Spinal cord (tissue), 10 donors: ENCODE data around the gene KIF3B. TPM values are rescaled to one million over a fixed set of nuclear protein-coding genes. Genes with fewer than 3 reads are reported as not detected.

Source experiments
- DNase-seq, 6 donors: peaks; one replicate each; pipeline versions ENCODE4 v3.0.0 to v3.0.0-alpha.2; 2013 to 2015; ENCODE audit warnings: low spot score in 6 of 6, low read depth in 4 of 6
- H3K27ac ChIP-seq: one replicate; pipeline ENCODE4 v1.5.1; 2013; ENCODE audit warnings: low read depth, low read length, control low read depth
- H3K27me3 ChIP-seq: one replicate; pipeline ENCODE4 v1.6.1; 2013; ENCODE audit warnings: low read length; ENCODE audit not compliant: control insufficient read depth, insufficient read depth
- H3K36me3 ChIP-seq: one replicate; pipeline ENCODE4 v1.6.1; 2013; ENCODE audit warnings: low read length; ENCODE audit not compliant: control insufficient read depth, insufficient read depth
- H3K4me1 ChIP-seq: one replicate; pipeline ENCODE4 v1.6.1; 2013; ENCODE audit warnings: low read length; ENCODE audit not compliant: control insufficient read depth, insufficient read depth
- H3K4me3 ChIP-seq: one replicate; pipeline ENCODE4 v1.5.1; 2013; ENCODE audit warnings: low read depth, low read length, control low read depth
- H3K9me3 ChIP-seq: one replicate; pipeline ENCODE4 v1.6.1; 2013; ENCODE audit warnings: low read length; ENCODE audit not compliant: control insufficient read depth, insufficient read depth
- WGBS: methylation state at CpG from one replicate; pipeline ENCODE4 v1.1.5; 2013; ENCODE audit warnings: missing lambda C conversion rate; ENCODE audit not compliant: insufficient coverage; 5-methylcytosine and 5-hydroxymethylcytosine counted together
- polyA plus RNA-seq, 2 donors: library from polyadenylated mRNA; unstranded; fragments of 120-200 nt; gene quantifications; one replicate each; pipeline ENCODE4 v1.2.1, GENCODE V29; 2013; ENCODE audit not compliant: insufficient read length in 2 of 2
- total RNA-seq, 2 donors: library from RNA; depleted of rRNA in 1 of 2; stranded (reverse); fragments of 120-200 nt in 1 of 2; fragments of >200 nt in 1 of 2; gene quantifications; one replicate each; pipeline versions ENCODE4 v1.2.3 to v1.2.4, GENCODE V29; 2013 to 2014
- donor health status: healthy.

Gene KIF3B
- total and polyA plus RNA-seq, 4 donors: 54.4 to 75.8 (median 66.9) TPM

- 92% methylated on average over 13 of the region's 13 CpGs for WGBS
- Histone ChIP-seq H3K4me1 (no peaks in the 10 kb centered on the region), H3K36me3 (peaks cover 57% of the 10 kb centered on the region), H3K27ac (no peak overlapping the region), H3K27me3 (no peaks in the 10 kb centered on the region), H3K9me3 (no peaks in the 10 kb centered on the region), H3K4me3 (no peak overlapping the region)
- no peak for DNase-seq
These were observed 43.2 kb upstream of the KIF3B start for GRCh38 chr20:32234135-32234808.

DNA sequence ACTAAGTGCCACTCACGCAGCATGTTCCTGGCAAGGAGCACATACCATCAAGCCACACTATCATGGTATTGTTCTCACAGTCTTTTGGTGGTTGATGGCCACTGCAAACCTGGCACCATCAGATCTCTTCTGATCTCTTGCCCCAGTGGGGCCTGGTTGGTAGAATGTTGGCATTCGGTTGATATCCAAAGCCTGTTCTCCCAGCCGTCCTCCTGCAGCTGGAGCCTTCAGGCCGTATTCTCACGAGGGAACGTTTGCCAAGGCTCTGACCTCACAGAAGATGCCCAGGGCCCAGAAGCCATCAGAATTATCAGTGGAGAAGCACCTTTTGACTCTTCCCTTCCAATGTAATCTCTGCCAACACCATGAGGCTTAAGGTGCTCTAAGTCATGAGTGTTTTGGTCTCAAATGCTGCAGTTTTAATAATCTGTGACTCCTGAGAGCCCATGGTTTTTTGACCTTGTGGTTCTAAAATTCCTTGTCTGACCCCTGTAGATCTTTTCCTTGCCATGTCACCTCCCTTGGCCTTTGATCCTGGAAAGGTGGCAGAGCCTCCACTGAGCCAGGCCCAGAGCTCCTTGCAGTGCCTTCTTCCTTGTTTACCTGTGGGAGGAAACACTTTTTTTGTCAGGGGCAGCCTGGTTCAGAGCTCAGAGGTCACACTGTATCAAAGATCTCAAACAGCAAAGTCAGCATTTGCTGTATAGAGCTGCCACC is 42.0 kb upstream of the KIF3B start:
- no peak for DNase-seq
- H3K36me3 ChIP-seq: peaks cover 49% of the 10 kb centered on the region
- H3K4me1 ChIP-seq: no peaks in the 10 kb centered on the region
- no peak overlapping the region for H3K27ac ChIP-seq
- H3K4me3 ChIP-seq: no peak overlapping the region
- no peaks in the 10 kb centered on the region for H3K9me3 ChIP-seq
- WGBS: 91% methylated on average over 6 of the region's 6 CpGs
- H3K27me3 ChIP-seq: no peaks in the 10 kb centered on the region

DNA sequence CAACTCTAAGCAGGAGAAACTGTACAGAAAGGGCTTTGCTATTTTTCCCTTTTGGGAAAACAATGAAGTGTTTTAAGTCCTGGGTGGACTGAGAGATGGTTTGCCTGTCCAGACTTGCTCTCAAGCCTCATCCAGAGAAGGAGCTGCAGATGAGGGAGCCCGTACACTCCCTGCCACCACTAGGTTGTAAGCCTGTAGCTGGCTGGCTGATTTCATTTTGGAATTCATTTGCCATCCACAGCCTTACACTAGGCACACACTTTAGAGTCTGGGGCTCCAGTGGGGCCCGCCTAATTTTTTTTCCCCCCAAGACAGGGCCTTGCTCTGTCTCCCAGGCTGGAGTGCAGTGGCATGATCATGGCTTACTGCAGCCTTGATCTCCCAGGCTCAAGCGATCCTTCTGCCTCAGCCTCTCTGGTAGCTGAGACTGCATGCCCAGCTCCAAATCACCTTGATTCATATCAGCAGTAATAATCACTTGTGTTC is 41.4 kb upstream of the KIF3B start:
- Histone ChIP-seq H3K9me3 (no peaks in the 10 kb centered on the region), H3K4me3 (no peak overlapping the region), H3K27me3 (no peaks in the 10 kb centered on the region), H3K4me1 (no peaks in the 10 kb centered on the region), H3K27ac (no peak overlapping the region), H3K36me3 (peaks cover 43% of the 10 kb centered on the region)
- DNase-seq: no peak
- whole genome bisulfite sequencing: 93% methylated on average over 3 of the region's 3 CpGs

DNA sequence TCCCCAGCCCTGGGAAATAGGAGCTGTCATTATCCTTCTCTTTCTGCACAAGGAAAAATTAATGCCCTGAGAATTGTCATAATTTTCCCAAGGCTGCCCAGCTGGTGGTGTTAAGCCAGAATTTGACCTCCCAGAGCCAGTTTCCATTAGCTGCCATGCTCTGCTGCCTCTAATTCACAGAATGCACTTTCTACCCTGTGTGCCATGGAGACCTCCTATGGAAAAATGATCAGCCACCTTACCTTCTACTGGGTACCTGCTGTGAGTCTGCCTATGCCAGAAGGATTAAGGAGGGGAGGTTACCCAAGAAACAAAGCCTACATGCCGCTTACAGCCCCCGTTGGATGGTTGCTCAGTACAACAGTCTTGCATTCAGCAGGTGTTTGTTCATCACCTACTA is 40.6 kb upstream of the KIF3B start:
- no peaks in the 10 kb centered on the region for H3K9me3 ChIP-seq
- no peaks in the 10 kb centered on the region for H3K4me1 ChIP-seq
- H3K27me3 ChIP-seq: no peaks in the 10 kb centered on the region
- H3K36me3 ChIP-seq: peaks cover 39% of the 10 kb centered on the region
- DNase-seq: peak in 1 of 6 donors; percentile 35
- whole genome bisulfite sequencing: 67% methylated on average over 1 of the region's 2 CpGs
- H3K4me3 ChIP-seq: no peak overlapping the region
- no peak overlapping the region for H3K27ac ChIP-seq

DNA sequence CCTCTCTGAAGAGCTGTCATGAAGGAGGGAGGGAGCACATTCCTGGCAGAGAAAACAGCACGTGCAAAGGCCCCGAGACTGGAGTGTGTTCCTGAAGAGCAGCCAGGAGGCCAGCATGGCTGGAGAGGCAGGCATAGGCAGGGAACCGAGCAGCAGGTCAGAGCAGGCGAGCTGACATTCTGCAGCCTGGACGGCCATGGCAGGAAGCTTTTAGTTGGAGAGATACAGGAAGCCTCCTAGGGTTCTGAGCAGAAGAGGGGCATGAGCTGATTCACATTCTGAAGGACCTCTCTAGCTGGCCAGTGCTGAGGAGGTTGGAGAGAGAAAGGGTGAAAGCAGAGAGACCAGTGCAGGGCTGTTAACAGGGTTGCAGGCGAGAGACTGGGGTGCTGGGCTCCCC is 40.0 kb upstream of the KIF3B start:
- Histone ChIP-seq H3K27me3 (no peaks in the 10 kb centered on the region), H3K27ac (no peak overlapping the region), H3K4me1 (no peaks in the 10 kb centered on the region), H3K4me3 (no peak overlapping the region), H3K9me3 (no peaks in the 10 kb centered on the region), H3K36me3 (peaks cover 36% of the 10 kb centered on the region)
- no peak for DNase-seq
- WGBS: 89% methylated on average over 5 of the region's 6 CpGs

DNA sequence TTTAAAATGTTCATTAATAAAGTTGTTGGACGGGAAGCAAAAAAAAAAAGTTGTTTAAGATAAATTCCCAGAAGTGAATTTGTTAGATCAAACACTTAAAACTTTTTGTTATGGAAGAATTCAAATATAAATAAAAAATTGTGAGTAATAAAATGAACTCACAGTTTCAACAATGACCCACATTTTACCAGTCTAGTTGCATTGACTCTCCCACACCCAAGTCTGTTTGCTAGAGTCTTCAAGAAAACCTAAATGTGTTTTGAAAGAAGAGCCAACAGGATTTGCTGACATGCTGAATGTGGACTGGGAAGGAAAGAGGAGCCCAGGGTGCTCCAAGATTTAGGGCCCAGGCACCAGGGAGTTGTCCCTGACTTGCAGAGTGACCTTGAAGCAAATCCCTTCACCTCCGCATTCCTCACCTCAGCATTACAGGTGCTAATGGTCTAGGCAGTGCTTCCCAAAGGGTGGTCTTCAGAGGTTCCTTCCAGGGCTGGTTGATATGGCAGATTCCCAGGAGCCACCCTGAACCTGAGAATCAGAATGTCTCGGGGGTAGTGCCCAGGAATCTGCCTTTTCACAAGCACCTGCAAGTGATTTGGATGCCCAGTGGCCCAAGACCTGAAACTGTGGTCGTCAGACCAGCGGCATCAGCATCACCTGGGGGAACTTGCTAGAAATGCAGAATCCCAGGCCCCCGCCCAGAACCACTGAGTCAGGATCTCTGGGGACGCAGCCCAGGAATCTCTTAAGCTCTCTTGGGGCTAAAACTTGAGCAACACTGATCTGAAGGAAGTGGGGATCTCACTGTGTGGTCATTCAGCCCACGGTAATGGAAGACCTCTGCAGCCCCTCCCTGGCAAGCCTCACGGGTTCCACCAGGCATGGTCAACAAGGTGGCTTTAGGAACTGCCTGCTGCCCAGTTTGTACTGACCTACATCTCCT is 38.7 kb upstream of the KIF3B start:
- H3K27me3 ChIP-seq: no peaks in the 10 kb centered on the region
- 93% methylated on average over 6 of the region's 9 CpGs for WGBS
- H3K4me1 ChIP-seq: no peaks in the 10 kb centered on the region
- H3K36me3 ChIP-seq: peaks cover 23% of the 10 kb centered on the region
- DNase-seq: no peak
- H3K9me3 ChIP-seq: no peaks in the 10 kb centered on the region
- no peak overlapping the region for H3K4me3 ChIP-seq
- H3K27ac ChIP-seq: no peak overlapping the region

GRCh38 chr20:32240205-32240604 is 37.2 kb upstream of the KIF3B start:
- no CpG with 5 or more reads among the region's 1 CpG for WGBS
- Histone ChIP-seq H3K27me3 (no peaks in the 10 kb centered on the region), H3K9me3 (no peaks in the 10 kb centered on the region), H3K4me3 (no peak overlapping the region), H3K27ac (no peak overlapping the region), H3K36me3 (peaks cover 8% of the 10 kb centered on the region), H3K4me1 (no peaks in the 10 kb centered on the region)
- DNase-seq: no peak

- 83% methylated on average over 3 of the region's 4 CpGs for WGBS
- Histone ChIP-seq H3K4me3 (no peak overlapping the region), H3K27ac (no peak overlapping the region), H3K36me3 (no peaks in the 10 kb centered on the region), H3K4me1 (no peaks in the 10 kb centered on the region), H3K9me3 (no peaks in the 10 kb centered on the region), H3K27me3 (no peaks in the 10 kb centered on the region)
- peak in 1 of 6 donors; percentile 10 for DNase-seq
These were observed 35.6 kb upstream of the KIF3B start for GRCh38 chr20:32241807-32242206.

GRCh38 chr20:32244150-32244823 is 33.2 kb upstream of the KIF3B start:
- no peaks in the 10 kb centered on the region for H3K9me3 ChIP-seq
- peak in 1 of 6 donors; percentile 57 for DNase-seq
- H3K27ac ChIP-seq: no peak overlapping the region
- no peak overlapping the region for H3K4me3 ChIP-seq
- WGBS: 100% methylated on average over 1 of the region's 6 CpGs
- H3K36me3 ChIP-seq: no peaks in the 10 kb centered on the region
- H3K4me1 ChIP-seq: no peaks in the 10 kb centered on the region
- H3K27me3 ChIP-seq: no peaks in the 10 kb centered on the region
